OCI-LY7 (cell line): ENCODE results near the gene DNM3. TPM values are rescaled to one million over a fixed set of nuclear protein-coding genes. Genes with fewer than 3 reads are reported as not detected.

ENCODE experiments used
- BruUV-seq: library from RNA; stranded (reverse); fragments of 400-500 nt; replicated peaks from 2 replicates; lab custom pipeline; 2021; lab: Mats Ljungman, UMichigan
- CTCF ChIA-PET: fragments of 300-600 bp; sonication (Branson Sonifier 250); formaldehyde crosslinking; loops from one replicate; lab custom pipeline; 2022; ENCODE audit warnings: antibody characterized with exemption; ENCODE audit not compliant: unreplicated experiment; lab: Charles Lee
- POLR2A ChIA-PET: fragments of 300-600 bp; sonication (Branson Sonifier 250); formaldehyde crosslinking; loops from one replicate; lab custom pipeline; 2022; ENCODE audit warnings: antibody characterized with exemption; lab: Charles Lee
- DNase-seq: peaks from one replicate; pipeline ENCODE4 v3.0.0-alpha.2; 2015; ENCODE audit warnings: low spot score
- H2AFZ ChIP-seq: fragments of 200-600 bp; sonication (generic), shearing (Covaris generic); 2 replicates; pipeline ENCODE4 v1.6.1; 2014; ENCODE audit warnings: mild to moderate bottlenecking, antibody characterized with exemption, low read length, moderate library complexity
- H3K27ac ChIP-seq: fragments of 200-600 bp; sonication (generic); 2 replicates; pipeline ENCODE4 v1.5.1; 2014; ENCODE audit warnings: mixed run types, low read depth, mild to moderate bottlenecking, moderate library complexity, low read length, inconsistent platforms; ENCODE audit not compliant: poor library complexity, severe bottlenecking
- H3K36me3 ChIP-seq: fragments of 200-600 bp; sonication (generic); 2 replicates; pipeline ENCODE4 v1.6.1; 2014; ENCODE audit warnings: mild to moderate bottlenecking, antibody characterized with exemption, low read length, moderate library complexity, mixed read lengths; ENCODE audit not compliant: insufficient read depth
- H3K4me1 ChIP-seq: fragments of 200-600 bp; sonication (generic); 2 replicates; pipeline ENCODE4 v1.5.1; 2014; ENCODE audit warnings: mild to moderate bottlenecking, low read length; ENCODE audit not compliant: insufficient read depth, poor library complexity, severe bottlenecking
- H3K4me2 ChIP-seq: fragments of 200-600 bp; sonication (generic); 2 replicates; pipeline ENCODE4 v1.6.1; 2014; ENCODE audit warnings: mild to moderate bottlenecking, low read length
- H3K4me3 ChIP-seq: fragments of 200-600 bp; sonication (generic); 2 replicates; pipeline ENCODE4 v1.5.1; 2014; ENCODE audit warnings: mild to moderate bottlenecking, low read depth, low read length; ENCODE audit not compliant: poor library complexity, severe bottlenecking
- H3K79me2 ChIP-seq: fragments of 200-600 bp; sonication (generic); 2 replicates; pipeline ENCODE4 v1.6.1; 2016; ENCODE audit warnings: low read depth, mild to moderate bottlenecking, low read length, moderate library complexity, mixed read lengths; ENCODE audit not compliant: insufficient read depth
- H3K9me2 ChIP-seq: fragments of 200-600 bp; sonication (generic); 2 replicates; pipeline ENCODE4 v1.6.1; 2016; ENCODE audit warnings: mild to moderate bottlenecking, low read length, mixed read lengths; ENCODE audit not compliant: insufficient read depth
- H3K9me3 ChIP-seq: fragments of 200-600 bp; sonication (generic); 2 replicates; pipeline ENCODE4 v1.6.1; 2014; ENCODE audit warnings: mild to moderate bottlenecking, mixed run types, low read length, mixed read lengths
- H4K20me1 ChIP-seq: fragments of 200-600 bp; sonication (generic); 2 replicates; pipeline ENCODE4 v1.6.1; 2014; ENCODE audit warnings: mild to moderate bottlenecking, antibody characterized with exemption, low read length, moderate library complexity, mixed read lengths; ENCODE audit not compliant: insufficient read depth
- CTCF ChIP-seq: fragments of 200-600 bp; sonication (generic); conservative IDR thresholded peaks from 2 replicates; pipeline ENCODE4 v1.5.1; 2014; ENCODE audit warnings: mild to moderate bottlenecking, antibody characterized with exemption, low read length, moderate library complexity, mixed read lengths
- EZH2phosphoT487 ChIP-seq: fragments of 200-600 bp; sonication (generic); IDR thresholded peaks from 2 replicates; pipeline ENCODE4 v1.6.1; 2018; ENCODE audit warnings: low read depth, borderline replicate concordance, mild to moderate bottlenecking, mixed run types, antibody characterized with exemption, low read length, moderate library complexity, mixed read lengths
- intact Hi-C: fragments of 100-400 bp; cut with micrococcal nuclease; formaldehyde crosslinking; loops from one replicate; pipeline ENCODE4 v1.10.0; 2022; ENCODE audit not compliant: unreplicated experiment
- total RNA-seq, 2 experiments: library from RNA; depleted of rRNA in 1 of 2; stranded (reverse); fragments of >200 nt in 1 of 2; shearing (Covaris generic) in 1 of 2; gene quantifications; 2 replicates each; pipeline ENCODE4 v1.2.3, GENCODE V29; 2014 to 2022

The DNM3 gene
- total RNA-seq, 2 experiments from 2014 or later, result 0.47 to 0.61 TPM

- H4K20me1 ChIP-seq, result no peaks in the 10 kb centered on the region
- CTCF ChIA-PET, result no interaction called here
- H3K9me2 ChIP-seq, result no peaks in the 10 kb centered on the region
- no peak overlapping the region for H2AFZ ChIP-seq
- no peaks in the 10 kb centered on the region for H3K4me1 ChIP-seq
- H3K9me3 ChIP-seq, result no peaks in the 10 kb centered on the region
- TF ChIP-seq EZH2phosphoT487 (no peak), CTCF (no peak)
- no peak overlapping the region for H3K4me3 ChIP-seq
- no TSS peak for BruUV-seq
- H3K36me3 ChIP-seq, result no peaks in the 10 kb centered on the region
- no peak overlapping the region for H3K27ac ChIP-seq
- no peaks in the 10 kb centered on the region for H3K79me2 ChIP-seq
- POLR2A ChIA-PET, result interaction anchor here (0.8 kb wide), 1 partner anchor 372 kb away, joined by 4 read pairs; no protein-coding TSS in a partner anchor
- no peak overlapping the region for H3K4me2 ChIP-seq
- DNase-seq, result no peak
- intact Hi-C loops, result no loop called here
These were observed 436.7 kb downstream of the DNM3 start for GRCh38 chr1:172277989-172278388.

- no peak for TF ChIP-seq CTCF
- no peak for TF ChIP-seq EZH2phosphoT487
- POLR2A ChIA-PET, result interaction anchor here (0.8 to 1.1 kb wide), 2 partner anchors 10 to 372 kb away, joined by 3 to 4 read pairs; no protein-coding TSS in a partner anchor
- CTCF ChIA-PET, result no interaction called here
- Histone ChIP-seq H3K9me3 (no peaks in the 10 kb centered on the region), H3K4me2 (no peak overlapping the region), H3K36me3 (no peaks in the 10 kb centered on the region), H3K9me2 (no peaks in the 10 kb centered on the region), H4K20me1 (no peaks in the 10 kb centered on the region), H3K79me2 (no peaks in the 10 kb centered on the region), H3K4me1 (no peaks in the 10 kb centered on the region), H3K4me3 (no peak overlapping the region), H3K27ac (no peak overlapping the region), H2AFZ (no peak overlapping the region)
- BruUV-seq, result no TSS peak
- intact Hi-C loops, result no loop called here
- DNase-seq, result no peak
These were observed 437.2 kb downstream of the DNM3 start for GRCh38 chr1:172278478-172278877.

- ChIA-PET CTCF (no interaction called here), POLR2A (no interaction called here)
- intact Hi-C loops, result no loop called here
- H3K79me2 ChIP-seq, result no peaks in the 10 kb centered on the region
- no peak overlapping the region for H2AFZ ChIP-seq
- H3K9me2 ChIP-seq, result no peaks in the 10 kb centered on the region
- H4K20me1 ChIP-seq, result no peaks in the 10 kb centered on the region
- no peak for DNase-seq
- no peaks in the 10 kb centered on the region for H3K4me1 ChIP-seq
- no peak overlapping the region for H3K27ac ChIP-seq
- no peak for TF ChIP-seq CTCF
- TF ChIP-seq EZH2phosphoT487, result no peak
- H3K4me2 ChIP-seq, result no peak overlapping the region
- BruUV-seq, result no TSS peak
- H3K9me3 ChIP-seq, result no peaks in the 10 kb centered on the region
- H3K36me3 ChIP-seq, result no peaks in the 10 kb centered on the region
- H3K4me3 ChIP-seq, result no peak overlapping the region
These were observed 438.8 kb downstream of the DNM3 start for GRCh38 chr1:172279939-172280636.
